ENCODE measurements around the gene PWWP2B.
"Not testable (repeated sequence)": the region's sequence is repeated elsewhere in the genome, so short reads cannot be mapped to it uniquely, and the experiment has no call there.

Gene PWWP2B

GRCh38 chr10:132381741-132382140 is 15.3 kb upstream of the PWWP2B start:
- DNase-seq (ENCODE audit: low read depth): no peak

DNA sequence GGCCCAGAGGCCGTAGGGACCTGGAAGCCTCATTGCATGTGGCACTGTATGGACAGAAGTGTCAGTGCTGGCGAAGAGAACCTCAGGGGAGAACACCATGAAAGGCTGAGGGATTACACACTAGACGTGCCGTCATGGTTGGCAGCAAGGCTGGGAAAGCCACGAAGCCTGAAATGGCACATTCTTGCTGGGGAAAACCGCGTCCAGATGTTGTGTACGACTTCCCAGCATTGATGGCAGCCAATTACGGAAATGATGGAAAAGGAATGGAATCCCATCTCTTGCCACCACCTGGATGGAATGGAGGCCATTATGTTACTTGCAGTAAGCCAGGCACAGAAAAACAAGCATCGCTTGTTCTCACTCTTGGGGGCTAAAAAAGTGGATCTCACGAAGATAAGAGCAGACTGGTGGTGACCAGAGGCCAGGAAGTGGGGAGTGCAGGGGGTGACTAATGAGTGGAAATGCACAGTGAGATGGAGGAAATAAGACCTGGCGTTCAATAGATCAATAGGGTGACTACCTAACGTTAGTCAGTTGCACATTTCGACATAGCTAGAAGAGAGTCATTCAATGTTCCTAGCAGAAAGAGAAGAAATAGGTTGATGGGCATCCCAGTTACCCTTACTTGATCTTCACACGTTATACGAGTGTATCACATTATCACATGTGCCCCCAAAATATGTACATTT is 14.6 kb upstream of the PWWP2B start:
- peak; percentile 89 for DNase-seq (ENCODE audit: low read depth)

- no peak for DNase-seq (ENCODE audit: low read depth)
These were observed 13.9 kb upstream of the PWWP2B start for GRCh38 chr10:132383101-132383500.

GRCh38 chr10:132383751-132384196 is 13.2 kb upstream of the PWWP2B start:
- DNase-seq (ENCODE audit: low read depth): no peak

DNA sequence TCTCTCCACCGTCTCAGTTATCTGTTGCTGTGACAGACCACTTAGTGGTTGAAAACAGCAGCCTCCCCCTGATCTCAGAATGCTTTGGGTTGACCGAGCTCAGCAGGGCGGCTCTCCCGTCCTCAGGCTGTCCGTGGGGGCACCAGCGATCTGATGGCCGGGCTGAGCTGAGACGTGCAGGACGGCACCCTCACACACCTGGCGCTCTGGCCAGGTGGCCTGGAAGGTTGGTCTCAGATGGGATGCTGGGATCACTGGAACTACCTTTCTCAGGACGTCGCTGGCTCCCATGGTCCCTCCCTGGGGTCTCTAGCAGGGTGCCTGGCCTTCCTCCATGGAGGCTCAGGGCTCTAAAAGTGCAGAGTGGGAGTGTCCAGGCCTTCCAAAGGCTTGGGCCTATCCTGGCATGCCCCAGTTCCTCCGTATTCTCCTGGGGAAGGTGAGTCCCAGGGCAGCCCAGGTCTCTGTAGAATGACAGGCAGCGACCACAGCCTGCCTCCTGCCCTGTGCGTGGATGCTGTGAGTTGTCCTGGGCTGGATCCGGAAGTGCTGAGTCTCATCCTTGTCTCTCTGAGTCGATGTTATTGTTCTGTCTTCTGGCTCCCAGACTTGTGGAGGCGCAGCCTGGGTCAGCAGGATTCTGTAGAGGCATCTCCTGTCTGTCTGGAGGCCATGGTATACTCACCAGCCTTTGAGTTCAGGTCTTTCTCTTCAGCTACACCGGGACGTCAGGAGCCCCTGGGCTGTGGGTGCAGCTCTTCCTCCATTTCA is 12.2 kb upstream of the PWWP2B start:
- DNase-seq (ENCODE audit: low read depth): no peak

- no peak for DNase-seq (ENCODE audit: low read depth)
These were observed 11.7 kb upstream of the PWWP2B start for GRCh38 chr10:132385389-132385667.

- no peak for DNase-seq (ENCODE audit: low read depth)
These were observed 11.1 kb upstream of the PWWP2B start for GRCh38 chr10:132385721-132386418.

- no peak for DNase-seq (ENCODE audit: low read depth)
These were observed 10.6 kb upstream of the PWWP2B start for GRCh38 chr10:132386419-132386831.

GRCh38 chr10:132386896-132387295 is 10.1 kb upstream of the PWWP2B start:
- not testable (repeated sequence) for DNase-seq (ENCODE audit: low read depth)

DNA sequence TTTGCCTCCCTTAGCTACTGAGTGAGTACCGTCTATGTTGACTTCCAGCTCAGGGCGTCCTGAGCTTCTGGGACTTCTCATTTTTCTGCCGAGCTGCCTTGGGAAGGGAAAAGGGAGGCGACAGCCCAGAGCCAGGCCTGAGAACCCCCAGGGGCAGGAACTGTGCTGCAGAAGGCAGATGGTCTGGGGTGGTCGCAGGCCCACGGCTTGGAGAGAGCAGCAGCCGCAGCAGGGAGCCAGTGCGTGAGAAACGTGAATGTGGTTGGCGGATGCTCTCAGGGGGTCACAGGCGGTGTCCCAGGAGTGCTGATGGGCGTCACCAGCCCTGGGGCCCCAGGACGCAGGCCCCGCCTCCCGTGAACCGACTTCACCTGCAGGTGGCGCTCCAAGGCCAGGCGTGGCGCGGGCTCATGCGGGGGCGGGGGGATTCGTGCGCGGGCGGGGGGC is 9.2 kb upstream of the PWWP2B start:
- DNase-seq (ENCODE audit: low read depth): no peak

GRCh38 chr10:132388891-132389432 is 8.0 kb upstream of the PWWP2B start:
- DNase-seq (ENCODE audit: low read depth): no peak

- DNase-seq (ENCODE audit: low read depth): no peak
These were observed 7.4 kb upstream of the PWWP2B start for GRCh38 chr10:132389433-132390169.

GRCh38 chr10:132390170-132390920 is 6.7 kb upstream of the PWWP2B start:
- DNase-seq (ENCODE audit: low read depth): no peak

GRCh38 chr10:132390921-132391675 is 5.9 kb upstream of the PWWP2B start:
- DNase-seq (ENCODE audit: low read depth): no peak

DNA sequence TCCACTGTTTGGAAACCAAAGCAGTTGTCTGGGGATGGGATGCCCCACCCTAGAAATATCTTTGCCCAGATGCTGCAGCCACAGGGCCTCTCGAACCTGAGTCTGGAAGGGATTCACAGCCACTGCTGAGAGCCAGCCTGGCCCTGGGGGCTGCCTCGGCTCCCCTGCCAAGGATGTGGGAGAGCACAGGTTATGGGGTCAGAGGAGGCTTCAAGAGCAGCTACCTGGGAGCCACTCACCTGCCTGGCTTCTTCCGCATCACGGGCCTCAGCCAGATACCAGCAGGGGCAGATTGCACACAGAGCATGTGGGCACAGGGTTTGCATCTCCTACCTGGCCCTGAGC is 5.4 kb upstream of the PWWP2B start:
- DNase-seq (ENCODE audit: low read depth): no peak

GRCh38 chr10:132392184-132392800 is 4.7 kb upstream of the PWWP2B start:
- DNase-seq (ENCODE audit: low read depth): no peak

- no peak for DNase-seq (ENCODE audit: low read depth)
These were observed 3.9 kb upstream of the PWWP2B start for GRCh38 chr10:132392811-132393694.

- no peak for DNase-seq (ENCODE audit: low read depth)
These were observed 3.3 kb upstream of the PWWP2B start for GRCh38 chr10:132393695-132394181.

GRCh38 chr10:132394201-132394811 is 2.7 kb upstream of the PWWP2B start:
- DNase-seq (ENCODE audit: low read depth): no peak
